ENCODE measurements around the gene EEA1. TPM values are rescaled to one million over a fixed set of nuclear protein-coding genes. Genes with fewer than 3 reads are reported as not detected.
"Not testable (repeated sequence)": the region's sequence is repeated elsewhere in the genome, so short reads cannot be mapped to it uniquely, and the experiment has no call there.

EEA1 gene
- total RNA-seq, 1 donor from 2014 or later: 22.1 TPM

DNA sequence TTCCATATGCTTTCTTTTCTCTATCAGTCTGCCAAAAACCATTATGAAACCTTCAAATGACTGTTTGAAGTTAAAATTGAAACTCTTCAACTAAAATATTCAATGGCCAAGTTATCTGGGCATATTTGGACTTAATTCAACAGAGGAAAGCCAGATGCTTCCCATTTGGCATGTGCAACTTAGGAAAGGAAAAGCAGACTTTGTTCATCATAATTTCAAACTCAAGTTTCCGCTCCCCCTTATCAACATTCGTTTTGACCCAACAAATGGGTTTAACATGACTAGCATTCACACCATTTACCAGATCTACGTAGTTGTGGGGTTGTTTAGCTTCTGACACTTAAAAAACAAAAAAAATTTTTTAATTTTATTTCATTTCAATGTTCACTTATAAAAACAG is 150.6 kb downstream of the EEA1 start:
- DNase-seq (no peak), ATAC-seq (ENCODE audit: poor library complexity) (no peak)
- intact Hi-C loops (cut with DNase I): no loop called here

DNA sequence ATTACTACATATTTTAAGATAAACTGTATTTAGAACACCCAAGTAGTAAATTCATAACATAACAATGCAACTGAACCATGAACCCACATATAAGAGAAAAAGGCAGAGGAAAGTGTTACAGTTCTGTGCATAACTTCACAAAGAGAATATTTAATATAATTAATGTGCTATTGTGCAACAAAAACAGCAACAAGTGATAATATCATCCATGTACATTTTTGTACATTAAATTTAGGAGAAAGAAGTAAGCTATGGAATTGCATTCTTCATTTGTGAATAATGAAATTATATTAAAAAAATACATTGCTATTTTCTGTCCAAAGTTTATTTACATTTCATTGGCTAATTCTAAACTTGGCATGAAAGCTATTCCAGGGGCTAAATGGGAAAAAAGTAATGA is 153.7 kb downstream of the EEA1 start:
- intact Hi-C loops (cut with DNase I): no loop called here
- DNase-seq: no peak
- ATAC-seq (ENCODE audit: poor library complexity): no peak

DNA sequence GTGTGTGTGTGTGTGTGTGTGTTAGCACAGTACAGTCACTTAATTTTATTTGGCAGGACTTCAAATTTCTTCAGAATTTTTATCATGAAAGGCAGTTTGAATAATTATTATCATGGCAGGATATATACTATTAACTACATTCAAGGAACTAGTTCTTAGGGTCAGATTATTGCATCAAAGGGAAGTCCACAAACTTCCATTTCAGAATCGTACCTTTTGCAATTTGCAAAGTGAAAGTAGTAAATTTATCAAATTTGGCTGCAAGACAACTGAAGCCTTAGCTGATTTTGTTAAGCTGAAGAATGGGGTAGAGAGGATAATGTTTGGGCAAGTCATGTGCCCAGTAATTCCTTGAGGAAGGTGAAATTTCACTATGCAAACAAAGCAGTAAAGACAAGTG is 158.1 kb downstream of the EEA1 start:
- DNase-seq: no peak
- ATAC-seq (ENCODE audit: poor library complexity): no peak

DNA sequence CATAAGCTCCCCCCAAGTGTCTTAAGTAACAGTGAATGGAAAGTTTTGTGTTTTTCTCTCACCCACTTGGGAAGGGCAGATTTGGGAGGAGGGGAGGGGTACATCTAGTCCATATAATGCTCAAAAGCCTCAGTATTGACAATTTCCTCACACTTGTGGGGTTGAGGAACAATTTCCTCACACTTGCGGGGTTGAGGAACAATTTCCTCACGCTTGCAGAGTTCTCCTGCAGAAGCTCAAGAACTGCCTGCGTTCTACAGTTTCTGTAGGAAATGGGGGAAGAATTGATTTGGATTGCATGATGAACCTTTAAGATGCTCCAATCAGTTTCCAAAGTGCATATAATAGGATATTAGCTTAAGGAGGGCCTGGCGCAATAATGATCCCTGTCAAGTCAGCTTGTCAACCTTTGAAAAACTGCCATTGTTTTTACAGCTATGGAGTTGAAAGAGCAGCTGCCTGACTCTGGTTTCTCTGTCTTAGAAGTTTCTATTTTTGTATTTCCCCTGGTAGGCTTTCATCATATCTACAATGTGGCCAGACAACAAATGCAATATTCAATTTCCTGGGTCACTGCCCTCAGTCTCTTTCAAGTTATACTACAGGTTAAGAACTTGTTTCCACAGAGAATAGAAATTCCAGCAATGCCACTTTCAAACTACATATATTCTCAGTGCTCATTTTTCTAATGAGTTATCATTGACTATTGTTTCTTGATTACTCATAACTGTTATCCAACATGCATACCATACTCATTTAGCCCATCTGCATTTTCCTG is 159.8 kb downstream of the EEA1 start:
- peak; percentile 80 for ATAC-seq (ENCODE audit: poor library complexity)
- intact Hi-C loops (cut with DNase I): no loop called here
- DNase-seq: no peak

More for the DNA sequence above, 158.1 kb downstream of the EEA1 start:
- intact Hi-C loops (cut with DNase I): no loop called here

DNA sequence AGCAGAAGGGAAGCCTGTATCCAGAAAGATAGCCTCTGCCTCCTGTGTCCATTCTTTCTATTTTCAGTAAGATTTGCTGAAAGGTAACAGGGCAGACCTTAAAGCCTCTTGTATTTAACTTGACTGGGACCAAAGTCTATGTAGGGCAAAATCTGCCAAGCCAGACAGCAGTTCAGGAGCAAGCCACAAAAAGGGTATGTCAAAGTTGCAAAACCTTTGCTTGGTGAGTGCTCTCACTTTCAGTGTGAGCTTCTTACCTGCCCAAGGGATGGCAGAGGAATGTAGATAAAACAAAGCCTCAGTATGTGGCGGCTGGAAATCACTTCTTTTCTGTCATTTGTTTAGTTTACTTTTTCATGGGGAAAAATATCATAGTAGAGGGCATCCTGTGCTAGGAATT is 163.2 kb downstream of the EEA1 start:
- intact Hi-C loops (cut with DNase I): no loop called here
- DNase-seq: no peak
- no peak for ATAC-seq (ENCODE audit: poor library complexity)

DNA sequence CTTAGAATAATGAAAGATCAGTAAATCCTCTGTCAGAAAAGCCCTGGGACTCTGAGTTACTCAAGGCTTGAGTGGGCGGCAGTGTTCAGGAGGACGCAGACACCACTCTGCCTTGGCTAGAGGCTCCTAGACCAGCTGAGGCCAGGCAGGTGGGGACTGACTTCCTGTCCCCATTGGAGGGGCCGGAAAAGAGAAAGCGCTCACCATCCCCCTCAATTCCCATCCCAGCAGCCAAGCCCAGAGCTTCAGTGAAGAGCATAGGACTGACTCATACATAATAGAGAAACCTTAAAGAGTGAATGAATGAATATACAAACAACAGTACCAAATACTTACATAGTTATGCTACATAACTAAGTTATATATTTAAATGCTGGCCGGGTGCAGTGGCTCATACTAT is 164.3 kb downstream of the EEA1 start:
- intact Hi-C loops (cut with DNase I): no loop called here
- ATAC-seq (ENCODE audit: poor library complexity) (no peak), DNase-seq (no peak)

DNA sequence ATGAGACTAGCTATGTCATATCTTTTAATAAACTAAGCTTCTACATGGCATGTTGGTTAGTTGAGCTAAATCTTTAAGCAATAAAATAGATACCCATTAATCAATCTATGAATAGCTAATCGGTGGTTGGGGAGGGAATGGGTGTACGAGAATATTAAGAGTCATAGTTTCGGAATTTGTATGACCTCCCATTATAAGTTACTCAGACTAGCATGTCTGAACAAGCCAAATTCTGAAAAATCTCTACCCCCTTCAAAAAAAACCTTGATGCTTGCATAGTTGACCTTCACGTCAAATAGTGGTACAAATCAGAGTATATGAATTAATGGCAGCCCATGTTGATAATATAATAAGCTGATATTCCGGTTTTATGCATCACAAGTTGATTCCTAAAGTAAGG is 166.3 kb downstream of the EEA1 start:
- DNase-seq (no peak), ATAC-seq (ENCODE audit: poor library complexity) (no peak)
- intact Hi-C loops (cut with DNase I): no loop called here

DNA sequence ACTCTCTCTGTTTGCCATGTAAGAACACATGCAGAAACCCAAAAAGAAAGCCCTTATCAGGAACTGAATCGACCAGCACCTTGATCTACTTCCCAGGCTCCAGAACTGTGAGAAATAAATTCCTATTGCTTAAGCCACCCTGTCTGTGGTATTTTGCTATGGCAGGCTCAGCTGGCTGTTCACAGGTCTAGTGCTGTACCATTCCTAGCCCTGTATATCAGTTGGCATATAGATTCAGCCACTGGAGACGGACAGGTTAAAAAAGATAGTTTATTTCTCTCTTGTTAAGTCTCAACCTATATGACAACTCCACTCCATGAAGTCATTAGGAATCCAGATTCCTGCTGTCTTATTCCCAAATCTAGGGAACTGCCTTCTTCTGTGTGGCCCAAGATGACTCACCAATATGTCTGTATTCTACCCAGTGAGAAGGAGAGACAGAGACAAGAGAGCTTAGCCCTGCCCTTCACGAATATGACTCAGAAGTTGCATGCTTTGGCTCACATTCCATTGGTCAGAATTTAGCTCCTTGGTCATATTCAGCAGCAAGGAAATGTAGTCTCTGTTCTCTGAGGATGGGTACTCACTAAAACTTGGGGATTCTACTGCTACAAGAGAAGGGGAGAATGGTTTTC is 169.3 kb downstream of the EEA1 start:
- ATAC-seq (ENCODE audit: poor library complexity) (no peak), DNase-seq (no peak)
- intact Hi-C loops (cut with DNase I): no loop called here

DNA sequence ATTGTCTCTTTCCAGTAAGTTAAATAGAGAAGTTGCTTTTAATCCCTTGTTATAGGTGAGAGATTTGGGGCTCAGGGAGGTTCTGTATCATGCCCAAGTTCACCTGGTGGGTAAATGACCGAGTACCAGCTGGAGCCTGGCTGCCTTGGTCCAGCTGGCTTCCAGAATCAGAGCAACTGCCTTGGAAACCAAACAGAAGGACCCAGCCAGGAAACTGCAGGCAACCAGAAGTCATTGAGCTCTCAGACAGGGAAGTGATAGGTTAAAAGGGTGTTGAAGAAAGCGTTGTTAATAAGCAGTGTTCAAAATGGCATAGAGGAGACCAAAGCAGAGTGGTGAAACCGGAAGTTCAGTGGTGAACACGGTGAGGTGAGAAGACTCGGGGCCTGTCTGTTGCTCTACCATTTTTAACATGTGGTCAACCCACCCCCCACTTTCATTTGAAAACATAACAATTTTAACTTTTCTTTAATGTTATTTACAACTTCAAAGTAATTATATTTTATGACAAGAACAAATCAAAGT is 171.4 kb downstream of the EEA1 start:
- DNase-seq (no peak), ATAC-seq (ENCODE audit: poor library complexity) (peak; percentile 62)
- intact Hi-C loops (cut with DNase I): no loop called here

DNA sequence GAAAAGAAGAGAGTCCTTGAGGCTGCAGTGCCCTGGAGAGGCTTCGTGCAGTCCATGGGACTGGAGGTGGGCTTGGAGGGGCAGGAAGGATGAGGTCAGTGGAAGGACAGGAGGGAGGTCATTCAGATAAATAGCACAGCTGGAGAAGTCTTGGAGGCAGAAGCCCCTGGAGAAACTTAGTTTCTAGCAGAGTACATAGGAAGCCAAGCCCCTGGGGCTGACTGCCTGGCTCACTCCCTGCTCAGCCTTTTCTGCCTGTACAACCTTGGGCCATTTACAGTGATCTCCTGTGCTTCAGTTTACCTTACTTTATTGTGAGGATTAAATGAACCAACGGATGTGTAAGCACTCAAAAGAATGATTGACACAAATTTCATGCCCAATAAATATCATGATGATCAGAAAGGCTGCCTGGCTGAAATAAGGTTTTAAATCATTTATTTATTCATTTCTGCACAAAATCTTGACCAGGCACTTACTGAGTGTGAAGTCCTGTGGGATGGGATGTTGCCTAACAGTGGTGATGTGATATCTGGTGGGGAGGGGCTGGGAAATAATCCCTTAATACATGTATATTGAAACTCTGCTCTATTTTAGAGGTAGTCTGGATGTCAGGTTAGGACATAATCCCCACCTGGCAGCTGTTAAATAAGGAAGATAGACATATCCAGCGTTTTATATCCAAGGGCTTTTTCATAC is 172.0 kb downstream of the EEA1 start:
- intact Hi-C loops (cut with DNase I): no loop called here
- peak; percentile 77 for ATAC-seq (ENCODE audit: poor library complexity)
- DNase-seq: no peak

DNA sequence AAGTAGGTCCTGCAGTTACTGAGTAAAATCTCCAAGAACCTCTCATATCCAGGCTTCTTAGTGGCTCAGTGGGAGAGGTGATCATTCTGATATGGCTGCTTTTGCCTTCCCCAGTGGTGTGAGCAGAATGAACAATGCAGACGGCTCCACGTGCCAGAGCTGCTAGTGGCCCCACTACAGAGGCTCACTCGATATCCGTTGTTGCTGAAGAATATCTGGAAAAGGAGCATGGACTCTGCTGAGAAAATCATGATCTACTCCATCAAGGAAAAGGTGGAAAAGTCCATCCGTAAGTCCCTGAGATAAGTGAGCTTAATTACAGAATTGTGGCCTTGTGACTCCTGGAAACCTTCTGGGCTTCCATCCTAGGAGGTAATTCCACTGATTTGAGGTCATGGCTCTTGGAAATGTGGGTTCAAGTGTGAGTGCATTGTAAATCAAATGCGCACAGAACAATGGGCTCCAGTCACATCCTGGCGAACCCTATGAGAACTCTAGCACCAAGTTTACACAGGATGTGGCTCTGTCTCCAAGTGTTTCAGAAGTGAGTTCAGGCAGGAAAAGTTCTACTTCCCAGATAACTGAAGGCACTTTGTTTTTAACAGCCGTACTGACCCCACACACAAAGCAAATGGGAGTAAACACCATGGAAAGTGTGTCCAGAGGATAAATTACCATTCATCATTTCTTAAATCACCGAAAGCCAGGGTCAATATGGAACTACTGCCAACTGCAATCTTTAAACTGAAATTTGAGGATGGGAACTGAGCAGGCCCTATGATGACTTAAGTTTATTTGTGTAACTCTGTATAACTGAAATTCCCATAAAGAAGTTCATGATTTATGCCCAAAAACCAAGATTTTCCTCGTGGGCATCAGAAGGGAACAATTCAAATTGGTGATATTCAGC is 174.9 kb downstream of the EEA1 start:
- ATAC-seq (ENCODE audit: poor library complexity): peak; percentile 29
- intact Hi-C loops (cut with DNase I): no loop called here

DNA sequence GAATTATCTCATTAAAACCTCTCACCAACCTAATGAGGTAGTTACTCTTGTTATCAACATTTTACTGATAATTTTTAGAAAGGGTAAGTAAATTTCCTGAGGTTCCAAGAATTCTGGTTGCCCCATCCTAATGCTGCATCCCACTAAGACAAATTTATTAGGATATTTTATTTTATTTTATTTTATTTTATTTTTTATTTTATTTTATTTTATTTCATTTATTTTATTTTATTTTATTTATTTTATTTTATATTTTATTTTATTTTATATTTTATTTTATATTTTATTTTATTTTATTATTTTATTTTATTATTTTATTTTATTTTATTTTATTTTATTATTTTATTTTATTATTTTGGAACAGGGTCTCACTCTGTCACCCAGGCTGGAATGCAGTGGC is 179.4 kb downstream of the EEA1 start:
- intact Hi-C loops (cut with DNase I); ATAC-seq (ENCODE audit: poor library complexity): not testable (repeated sequence)

More for the DNA sequence above, 174.9 kb downstream of the EEA1 start:
- no peak for DNase-seq

DNA sequence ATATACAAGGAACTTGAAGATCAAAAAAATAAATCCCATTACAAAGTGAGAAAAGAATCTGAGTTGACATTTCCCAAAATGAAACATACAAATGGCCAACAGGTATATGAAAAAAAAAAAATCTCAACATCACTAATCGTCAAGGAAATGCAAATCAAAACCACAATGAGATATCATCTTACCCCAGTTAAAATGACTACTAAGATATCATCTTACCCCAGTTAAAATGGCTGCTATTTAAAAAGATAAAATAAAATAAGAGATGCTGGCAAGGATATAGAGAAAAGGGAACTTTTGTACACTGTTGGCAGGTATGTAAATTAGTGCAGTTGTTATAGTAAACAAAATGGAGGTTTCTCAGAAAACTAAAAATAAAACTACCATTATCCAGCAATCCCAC is 181.9 kb downstream of the EEA1 start:
- intact Hi-C loops (cut with DNase I): no loop called here
- ATAC-seq (ENCODE audit: poor library complexity) (no peak), DNase-seq (no peak)

More for the DNA sequence above, 179.4 kb downstream of the EEA1 start:
- not testable (repeated sequence) for DNase-seq

DNA sequence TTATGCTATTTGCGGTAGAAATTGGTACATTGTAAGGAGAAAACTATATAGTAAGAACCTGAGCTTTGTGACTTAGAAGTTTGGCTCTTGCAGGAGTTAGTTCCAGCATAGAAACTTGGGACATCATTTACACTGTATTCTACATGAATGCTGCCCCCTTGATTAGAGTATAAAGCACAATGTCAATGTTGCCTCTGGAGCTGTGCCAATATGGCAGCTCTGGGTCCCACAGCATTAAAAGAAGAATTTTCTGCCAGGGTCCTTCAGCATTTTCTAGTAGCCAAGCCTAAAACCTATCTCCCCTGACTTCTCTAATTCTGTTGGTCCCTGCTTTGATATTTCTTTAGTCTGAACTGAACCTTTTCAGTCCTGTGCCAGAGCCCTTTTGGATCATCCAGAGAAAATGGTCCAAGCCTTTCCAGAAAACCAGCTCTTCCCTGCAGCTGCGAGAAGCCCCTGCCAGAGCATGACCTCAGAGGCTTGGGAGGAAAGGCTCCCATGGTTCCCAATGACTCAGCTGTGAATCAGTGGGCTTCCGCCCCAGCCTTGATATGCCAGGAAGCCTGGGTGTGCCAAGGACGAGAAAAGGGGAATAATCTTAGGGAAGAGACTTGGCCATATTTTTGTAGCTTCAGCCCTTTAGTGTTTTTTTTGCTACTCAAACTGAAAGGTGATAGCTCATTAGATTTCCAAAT is 183.1 kb downstream of the EEA1 start:
- intact Hi-C loops (cut with DNase I): no loop called here
- DNase-seq: peak; percentile 89
- peak; percentile 95 for ATAC-seq (ENCODE audit: poor library complexity)

DNA sequence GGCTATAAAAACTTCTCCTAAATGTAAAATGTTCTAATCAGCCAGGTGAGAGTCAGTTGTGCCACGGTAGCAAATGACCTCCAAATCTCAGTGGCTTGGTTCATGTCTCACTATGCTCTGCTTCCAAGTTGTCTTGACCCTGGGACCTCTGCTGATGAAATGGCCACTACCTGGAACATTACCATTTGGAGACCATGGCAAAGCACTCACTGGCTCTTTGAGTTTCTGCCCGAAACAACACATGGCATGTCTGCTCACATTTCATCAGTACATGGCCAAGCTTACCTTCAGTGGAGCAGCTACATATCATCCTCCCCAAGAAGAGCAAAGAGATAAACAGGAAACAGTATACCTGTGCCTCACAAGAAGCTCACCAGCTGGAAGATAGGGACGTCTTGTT is 186.1 kb downstream of the EEA1 start:
- intact Hi-C loops (cut with DNase I): no loop called here
- no peak for ATAC-seq (ENCODE audit: poor library complexity)
- DNase-seq: no peak

DNA sequence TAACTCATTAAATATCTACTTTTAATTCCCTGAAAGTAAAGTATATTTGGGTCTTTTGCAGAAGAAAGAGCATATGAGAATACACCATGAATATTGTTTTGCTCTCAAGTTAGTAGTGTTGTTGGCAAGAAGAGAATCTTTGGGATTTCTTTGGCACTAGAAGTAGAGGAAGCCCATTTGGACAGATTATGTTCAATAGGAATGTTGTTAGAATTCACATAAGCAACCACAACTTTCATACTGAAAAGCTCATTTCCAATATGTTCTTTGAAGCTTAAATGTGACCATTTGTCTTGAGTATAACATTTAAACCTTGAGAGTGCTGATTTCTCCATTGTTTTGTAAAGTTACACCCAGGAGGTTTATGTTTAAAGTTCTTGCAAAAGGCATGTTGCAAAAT is 188.7 kb downstream of the EEA1 start:
- ATAC-seq (ENCODE audit: poor library complexity) (no peak), DNase-seq (no peak)
- intact Hi-C loops (cut with DNase I): no loop called here

DNA sequence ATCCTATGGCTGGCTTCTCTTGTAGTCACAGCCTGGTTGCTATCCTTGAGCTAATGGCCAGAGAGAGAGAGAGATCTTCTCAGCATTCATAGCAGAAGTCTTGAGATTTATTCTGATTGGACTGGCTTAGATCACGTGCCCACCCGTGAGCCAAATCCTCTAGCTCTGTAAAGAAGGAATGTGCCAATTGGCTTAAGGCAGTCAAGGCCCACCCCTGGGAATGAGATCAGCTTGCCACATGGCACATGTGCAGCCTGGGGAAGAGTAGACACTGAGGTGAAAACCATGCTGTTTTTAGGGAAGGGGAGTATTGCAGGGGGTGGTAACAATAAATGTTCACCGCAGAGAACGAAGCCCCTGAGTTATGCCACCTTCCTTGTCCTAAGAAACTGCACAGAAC is 190.0 kb downstream of the EEA1 start:
- no peak for DNase-seq
- intact Hi-C loops (cut with DNase I): no loop called here

More for the DNA sequence above, 190.0 kb downstream of the EEA1 start:
- peak; percentile 36 for ATAC-seq (ENCODE audit: poor library complexity)

All from Right ventricle myocardium superior (tissue), 1 donor.